Memory B cell (primary cell): ENCODE data around the gene CACHD1.

Experiments used
- ATAC-seq: fragments of 150-1000 bp; cut with Tn5 transposase; 2 replicates; pipeline ENCODE4 v1.10.0; 2021; ENCODE audit warnings: low read depth, mild to moderate bottlenecking, moderate library complexity
- DNase-seq, 2 donors: peaks; one replicate each; pipeline ENCODE4 v3.0.0; 2022; ENCODE audit warnings: low spot score in 2 of 2
- H3K27ac Mint-ChIP-seq: one replicate; pipeline ENCODE4 v1.8.0; 2022; ENCODE audit warnings: mild to moderate bottlenecking, moderate library complexity, mixed read lengths
- H3K27me3 Mint-ChIP-seq: one replicate; pipeline ENCODE4 v1.8.0; 2022; ENCODE audit warnings: mixed read lengths
- H3K36me3 Mint-ChIP-seq: one replicate; pipeline ENCODE4 v1.8.0; 2022; ENCODE audit warnings: mild to moderate bottlenecking, mixed read lengths
- H3K4me1 Mint-ChIP-seq: one replicate; pipeline ENCODE4 v1.8.0; 2022; ENCODE audit warnings: mixed read lengths
- H3K4me3 Mint-ChIP-seq: one replicate; pipeline ENCODE4 v1.8.0; 2022; ENCODE audit warnings: mild to moderate bottlenecking, moderate library complexity, mixed read lengths
- H3K9me3 Mint-ChIP-seq: one replicate; pipeline ENCODE4 v1.8.0; 2022; ENCODE audit warnings: mixed read lengths

Gene CACHD1

GRCh38 chr1:64480999-64481772, 11.3 kb downstream of the CACHD1 start:
- Mint-ChIP-seq H3K4me3 (no peak overlapping the region), H3K27me3 (peaks cover 9% of the 10 kb centered on the region), H3K9me3 (no peaks in the 10 kb centered on the region), H3K36me3 (no peaks in the 10 kb centered on the region), H3K4me1 (no peaks in the 10 kb centered on the region), H3K27ac (no peak overlapping the region)
- DNase-seq (no peak), ATAC-seq (no peak)

- Mint-ChIP-seq H3K4me3 (no peak overlapping the region), H3K36me3 (no peaks in the 10 kb centered on the region), H3K4me1 (no peaks in the 10 kb centered on the region), H3K27me3 (peaks cover 13% of the 10 kb centered on the region), H3K9me3 (no peaks in the 10 kb centered on the region), H3K27ac (no peak overlapping the region)
- no peak for DNase-seq
- no peak for ATAC-seq
Measured at GRCh38 chr1:64482128-64482527, 12.2 kb downstream of the CACHD1 start.

- H3K4me1 Mint-ChIP-seq: no peaks in the 10 kb centered on the region
- peaks cover 11% of the 10 kb centered on the region for H3K27me3 Mint-ChIP-seq
- no peak overlapping the region for H3K27ac Mint-ChIP-seq
- H3K9me3 Mint-ChIP-seq: no peaks in the 10 kb centered on the region
- ATAC-seq: no peak
- DNase-seq: no peak
- H3K4me3 Mint-ChIP-seq: no peak overlapping the region
- no peaks in the 10 kb centered on the region for H3K36me3 Mint-ChIP-seq
Measured at GRCh38 chr1:64482720-64483119, 12.8 kb downstream of the CACHD1 start.

GRCh38 chr1:64483731-64484414, 13.9 kb downstream of the CACHD1 start:
- H3K27me3 Mint-ChIP-seq: peaks cover 11% of the 10 kb centered on the region
- no peak for DNase-seq
- H3K4me1 Mint-ChIP-seq: no peaks in the 10 kb centered on the region
- no peaks in the 10 kb centered on the region for H3K36me3 Mint-ChIP-seq
- H3K9me3 Mint-ChIP-seq: no peaks in the 10 kb centered on the region
- no peak overlapping the region for H3K27ac Mint-ChIP-seq
- ATAC-seq: no peak
- H3K4me3 Mint-ChIP-seq: no peak overlapping the region

- peaks cover 11% of the 10 kb centered on the region for H3K27me3 Mint-ChIP-seq
- H3K27ac Mint-ChIP-seq: no peak overlapping the region
- H3K36me3 Mint-ChIP-seq: no peaks in the 10 kb centered on the region
- no peak overlapping the region for H3K4me3 Mint-ChIP-seq
- no peak for ATAC-seq
- DNase-seq: no peak
- H3K4me1 Mint-ChIP-seq: no peaks in the 10 kb centered on the region
- H3K9me3 Mint-ChIP-seq: no peaks in the 10 kb centered on the region
Measured at GRCh38 chr1:64484651-64485050, 14.7 kb downstream of the CACHD1 start.

- DNase-seq: no peak
- Mint-ChIP-seq H3K4me3 (no peak overlapping the region), H3K4me1 (no peaks in the 10 kb centered on the region), H3K36me3 (no peaks in the 10 kb centered on the region), H3K27me3 (peaks cover 11% of the 10 kb centered on the region), H3K27ac (no peak overlapping the region), H3K9me3 (no peaks in the 10 kb centered on the region)
- ATAC-seq: no peak
Measured at GRCh38 chr1:64486193-64486592, 16.3 kb downstream of the CACHD1 start.

- ATAC-seq (no peak), DNase-seq (no peak)
- Mint-ChIP-seq H3K27ac (no peak overlapping the region), H3K9me3 (no peaks in the 10 kb centered on the region), H3K4me3 (no peak overlapping the region), H3K27me3 (peaks cover 11% of the 10 kb centered on the region), H3K4me1 (no peaks in the 10 kb centered on the region), H3K36me3 (no peaks in the 10 kb centered on the region)
Measured at GRCh38 chr1:64487061-64487460, 17.1 kb downstream of the CACHD1 start.

GRCh38 chr1:64488862-64489261, 18.9 kb downstream of the CACHD1 start:
- peaks cover 11% of the 10 kb centered on the region for H3K27me3 Mint-ChIP-seq
- H3K9me3 Mint-ChIP-seq: no peaks in the 10 kb centered on the region
- no peak overlapping the region for H3K4me3 Mint-ChIP-seq
- DNase-seq (no peak), ATAC-seq (no peak)
- H3K36me3 Mint-ChIP-seq: no peaks in the 10 kb centered on the region
- H3K4me1 Mint-ChIP-seq: no peaks in the 10 kb centered on the region
- H3K27ac Mint-ChIP-seq: no peak overlapping the region

GRCh38 chr1:64489707-64490106, 19.8 kb downstream of the CACHD1 start:
- Mint-ChIP-seq H3K9me3 (no peaks in the 10 kb centered on the region), H3K27ac (no peak overlapping the region), H3K4me1 (no peaks in the 10 kb centered on the region), H3K27me3 (peaks cover 5% of the 10 kb centered on the region), H3K4me3 (no peak overlapping the region), H3K36me3 (no peaks in the 10 kb centered on the region)
- DNase-seq (no peak), ATAC-seq (no peak)

- no peak for ATAC-seq
- Mint-ChIP-seq H3K4me1 (no peaks in the 10 kb centered on the region), H3K27ac (no peak overlapping the region), H3K27me3 (peaks cover 6% of the 10 kb centered on the region), H3K36me3 (no peaks in the 10 kb centered on the region), H3K9me3 (no peaks in the 10 kb centered on the region), H3K4me3 (no peak overlapping the region)
- no peak for DNase-seq
Measured at GRCh38 chr1:64490213-64490818, 20.4 kb downstream of the CACHD1 start.

GRCh38 chr1:64492424-64492823, 22.5 kb downstream of the CACHD1 start:
- no peak for DNase-seq
- Mint-ChIP-seq H3K36me3 (no peaks in the 10 kb centered on the region), H3K4me1 (no peaks in the 10 kb centered on the region), H3K4me3 (no peak overlapping the region), H3K27ac (no peak overlapping the region), H3K9me3 (no peaks in the 10 kb centered on the region), H3K27me3 (peaks cover 6% of the 10 kb centered on the region)
- ATAC-seq: no peak

GRCh38 chr1:64493831-64494230, 23.9 kb downstream of the CACHD1 start:
- H3K4me1 Mint-ChIP-seq: no peaks in the 10 kb centered on the region
- ATAC-seq (no peak), DNase-seq (no peak)
- H3K27me3 Mint-ChIP-seq: peaks cover 6% of the 10 kb centered on the region
- no peak overlapping the region for H3K4me3 Mint-ChIP-seq
- H3K36me3 Mint-ChIP-seq: no peaks in the 10 kb centered on the region
- H3K27ac Mint-ChIP-seq: no peak overlapping the region
- H3K9me3 Mint-ChIP-seq: no peaks in the 10 kb centered on the region

- Mint-ChIP-seq H3K27me3 (peaks cover 6% of the 10 kb centered on the region), H3K9me3 (no peaks in the 10 kb centered on the region), H3K36me3 (no peaks in the 10 kb centered on the region), H3K4me3 (no peak overlapping the region), H3K4me1 (no peaks in the 10 kb centered on the region), H3K27ac (no peak overlapping the region)
- DNase-seq (no peak), ATAC-seq (no peak)
Measured at GRCh38 chr1:64494659-64495058, 24.7 kb downstream of the CACHD1 start.

- no peak for DNase-seq
- no peaks in the 10 kb centered on the region for H3K9me3 Mint-ChIP-seq
- no peak overlapping the region for H3K27ac Mint-ChIP-seq
- no peaks in the 10 kb centered on the region for H3K4me1 Mint-ChIP-seq
- H3K27me3 Mint-ChIP-seq: peaks cover 6% of the 10 kb centered on the region
- H3K4me3 Mint-ChIP-seq: no peak overlapping the region
- no peak for ATAC-seq
- H3K36me3 Mint-ChIP-seq: no peaks in the 10 kb centered on the region
Measured at GRCh38 chr1:64495878-64496277, 25.9 kb downstream of the CACHD1 start.
